Keratinocyte (primary cell): ENCODE measurements around the gene RFTN1. TPM values are rescaled to one million over a fixed set of nuclear protein-coding genes. Genes with fewer than 3 reads are reported as not detected.

Experiments
- DNase-seq: peaks from one replicate; pipeline ENCODE4 v3.0.0-alpha.2; 2011; ENCODE audit warnings: low read depth, missing footprints, low spot score
- FAIRE-seq: peaks from 2 replicates; lab custom pipeline; 2011; peaks lifted over from hg19 to GRCh38; lab: Jason Lieb, UNC
- H2AFZ ChIP-seq: 2 replicates; pipeline ENCODE4 v1.6.0; 2012; ENCODE audit warnings: low read length, control low read depth, inconsistent platforms; ENCODE audit not compliant: control insufficient read depth
- H3K27ac ChIP-seq: 2 replicates; pipeline ENCODE4 v1.5.1; 2011; ENCODE audit warnings: low read length; ENCODE audit not compliant: control insufficient read depth, insufficient read depth
- H3K27me3 ChIP-seq: 3 replicates; pipeline ENCODE4 v1.6.0; 2011; ENCODE audit warnings: low read length; ENCODE audit not compliant: control insufficient read depth, insufficient read depth; ENCODE audit errors: extremely low read depth
- H3K36me3 ChIP-seq, 2 experiments: 2 replicates in 1 of 2; 3 replicates in 1 of 2; pipeline ENCODE4 v1.5.1; 2011; ENCODE audit warnings: low read length in 2 of 2, mild to moderate bottlenecking in 1 of 2; ENCODE audit not compliant: control insufficient read depth in 2 of 2, insufficient read depth in 2 of 2; ENCODE audit errors: extremely low read depth in 1 of 2
- H3K4me1 ChIP-seq: 3 replicates; pipeline ENCODE4 v1.5.1; 2011; ENCODE audit warnings: low read length; ENCODE audit not compliant: control insufficient read depth, insufficient read depth; ENCODE audit errors: extremely low read depth
- H3K4me2 ChIP-seq: 3 replicates; pipeline ENCODE4 v1.6.0; 2011; ENCODE audit warnings: low read depth, low read length; ENCODE audit not compliant: control insufficient read depth, insufficient read depth; ENCODE audit errors: extremely low read depth
- H3K4me3 ChIP-seq, 3 experiments: fragments of 200-600 bp in 1 of 3; sonication (generic) in 1 of 3; 2 replicates in 2 of 3; 3 replicates in 1 of 3; pipeline ENCODE4 v1.5.1; 2011 to 2016; ENCODE audit warnings: low read length in 3 of 3, mild to moderate bottlenecking in 3 of 3, control low read depth in 2 of 3, inconsistent platforms in 1 of 3, low read depth in 1 of 3, mixed read lengths in 1 of 3, mixed run types in 1 of 3, moderate library complexity in 1 of 3; ENCODE audit not compliant: control insufficient read depth in 2 of 3, insufficient read depth in 2 of 3; ENCODE audit errors: extremely low read depth in 1 of 3
- H3K79me2 ChIP-seq: 2 replicates; pipeline ENCODE4 v1.6.0; 2012; ENCODE audit warnings: low read length; ENCODE audit not compliant: control insufficient read depth, insufficient read depth
- H3K9ac ChIP-seq: 3 replicates; pipeline ENCODE4 v1.6.0; 2011; ENCODE audit warnings: low read length; ENCODE audit not compliant: control insufficient read depth, insufficient read depth; ENCODE audit errors: extremely low read depth
- H3K9me1 ChIP-seq: 3 replicates; pipeline ENCODE4 v1.6.0; 2011; ENCODE audit warnings: low read length; ENCODE audit not compliant: control insufficient read depth, insufficient read depth; ENCODE audit errors: extremely low read depth
- H3K9me3 ChIP-seq: 2 replicates; pipeline ENCODE4 v1.5.1; 2012; ENCODE audit warnings: low read depth, low read length; ENCODE audit not compliant: control insufficient read depth
- H4K20me1 ChIP-seq: 3 replicates; pipeline ENCODE4 v1.6.0; 2011; ENCODE audit warnings: low read length; ENCODE audit not compliant: control insufficient read depth, insufficient read depth; ENCODE audit errors: extremely low read depth
- CTCF ChIP-seq, 3 experiments: IDR thresholded peaks in 1 of 3; conservative IDR thresholded peaks in 1 of 3; optimal IDR thresholded peaks in 1 of 3; 2 replicates in 2 of 3; 3 replicates in 1 of 3; pipeline versions ENCODE3 to v1.5.1; 2011; ENCODE audit warnings: low read length in 3 of 3, mild to moderate bottlenecking in 3 of 3, moderate library complexity in 2 of 3, control low read depth in 1 of 3, inconsistent platforms in 1 of 3; ENCODE audit not compliant: insufficient read depth in 2 of 3; ENCODE audit errors: extremely low read depth in 1 of 3
- EZH2 ChIP-seq: IDR thresholded peaks from one replicate; pipeline ENCODE4 v1.6.1; 2012; ENCODE audit warnings: inconsistent platforms, mild to moderate bottlenecking, low read length, moderate library complexity
- dilution Hi-C: fragments of 300-500 bp; cut with MboI; formaldehyde crosslinking; loops from one replicate; pipeline ENCODE4 v1.7.0; 2020; ENCODE audit warnings: low sequenced_read_pairs; ENCODE audit not compliant: extremely low pct_ligation_motif_present
- polyA plus RNA-seq, 5 experiments: library from polyadenylated mRNA; depleted of rRNA in 3 of 5; stranded (reverse) in 3 of 5; stranded (forward) in 1 of 5; unstranded in 1 of 5; fragments of >200 nt; gene quantifications; 1 replicate in 1 of 5; 2 replicates in 3 of 5; 3 replicates in 1 of 5; pipeline versions ENCODE4 v1.2.1 to v1.2.3, GENCODE V29; 2011 to 2012; ENCODE audit warnings: missing spikeins in 2 of 5, low read depth in 1 of 5, low replicate concordance in 1 of 5

Gene RFTN1
- polyA plus RNA-seq, 1 donor (not counting 4 experiments of a cell fraction or from before 2014, with no cell fraction given): 18.0 TPM

GRCh38 chr3:16406166-16406565, 107.3 kb downstream of the RFTN1 start:
- H3K9ac ChIP-seq: no peak overlapping the region
- dilution Hi-C loops: no loop called here
- no peak overlapping the region for H3K4me2 ChIP-seq
- H3K4me1 ChIP-seq: peaks cover 7% of the 10 kb centered on the region
- no peak overlapping the region for H3K4me3 ChIP-seq
- TF ChIP-seq CTCF (optimal IDR thresholded peaks at IDR 0.05 in 1 of 3, IDR thresholded peaks at IDR 0.05 in 1 of 3, conservative IDR thresholded peaks at IDR 0.05 in 1 of 3; ENCODE audit: extremely low read depth in 1 of 3, insufficient read depth in 2 of 3, low read length in 3 of 3): no peak
- no peak for TF ChIP-seq EZH2
- DNase-seq (no peak), FAIRE-seq (no peak)
- H3K27me3 ChIP-seq: no peaks in the 10 kb centered on the region
- H3K27ac ChIP-seq: no peak overlapping the region
- H3K9me3 ChIP-seq: no peaks in the 10 kb centered on the region
- H3K79me2 ChIP-seq: no peaks in the 10 kb centered on the region
- no peaks in the 10 kb centered on the region for H4K20me1 ChIP-seq
- H3K36me3 ChIP-seq: peaks cover 0 to 5% of the 10 kb centered on the region in 2 experiments
- H2AFZ ChIP-seq: no peak overlapping the region
- no peaks in the 10 kb centered on the region for H3K9me1 ChIP-seq

GRCh38 chr3:16404349-16404895, 109.1 kb downstream of the RFTN1 start:
- FAIRE-seq: no peak
- TF ChIP-seq EZH2 (no peak), CTCF (optimal IDR thresholded peaks at IDR 0.05 in 1 of 3, IDR thresholded peaks at IDR 0.05 in 1 of 3, conservative IDR thresholded peaks at IDR 0.05 in 1 of 3; ENCODE audit: extremely low read depth in 1 of 3, insufficient read depth in 2 of 3, low read length in 3 of 3) (no peak)
- H3K27me3 ChIP-seq: no peaks in the 10 kb centered on the region
- H3K9ac ChIP-seq: no peak overlapping the region
- H3K4me2 ChIP-seq: no peak overlapping the region
- H3K79me2 ChIP-seq: no peaks in the 10 kb centered on the region
- no peaks in the 10 kb centered on the region for H4K20me1 ChIP-seq
- DNase-seq: no peak
- dilution Hi-C loops: no loop called here
- no peak overlapping the region for H3K4me3 ChIP-seq
- H3K9me1 ChIP-seq: no peaks in the 10 kb centered on the region
- H3K36me3 ChIP-seq: peaks cover 0 to 5% of the 10 kb centered on the region in 2 experiments
- no peak overlapping the region for H3K27ac ChIP-seq
- H3K4me1 ChIP-seq: peaks cover 7% of the 10 kb centered on the region
- no peaks in the 10 kb centered on the region for H3K9me3 ChIP-seq
- H2AFZ ChIP-seq: no peak overlapping the region
